HT-29 (cell line): ENCODE results near the gene FBLN1. TPM values are rescaled to one million over a fixed set of nuclear protein-coding genes. Genes with fewer than 3 reads are reported as not detected.
"Not testable (repeated sequence)": the region's sequence is repeated elsewhere in the genome, so short reads cannot be mapped to it uniquely, and the experiment has no call there.

Source experiments
- DNase-seq: peaks from one replicate; pipeline ENCODE4 v3.0.0-alpha.2; 2015; ENCODE audit warnings: low spot score
- total RNA-seq: library from RNA; depleted of rRNA; stranded (reverse); fragments of >200 nt; shearing (Covaris generic); gene quantifications from 2 replicates; pipeline ENCODE4 v1.2.3, GENCODE V29; 2014

Gene FBLN1
- total RNA-seq, 1 experiment from 2014 or later: 0.43 TPM

- no peak for DNase-seq
Measured at GRCh38 chr22:45602004-45602733, 99.5 kb downstream of the FBLN1 start.

- no peak for DNase-seq
Measured at GRCh38 chr22:45602824-45603595, 100.3 kb downstream of the FBLN1 start.

GRCh38 chr22:45603619-45604018 lies 100.9 kb downstream of the FBLN1 start:
- no peak for DNase-seq

GRCh38 chr22:45608045-45608444 lies 105.4 kb downstream of the FBLN1 start:
- DNase-seq: not testable (repeated sequence)

- no peak for DNase-seq
Measured at GRCh38 chr22:45608763-45609180, 106.1 kb downstream of the FBLN1 start.

DNA sequence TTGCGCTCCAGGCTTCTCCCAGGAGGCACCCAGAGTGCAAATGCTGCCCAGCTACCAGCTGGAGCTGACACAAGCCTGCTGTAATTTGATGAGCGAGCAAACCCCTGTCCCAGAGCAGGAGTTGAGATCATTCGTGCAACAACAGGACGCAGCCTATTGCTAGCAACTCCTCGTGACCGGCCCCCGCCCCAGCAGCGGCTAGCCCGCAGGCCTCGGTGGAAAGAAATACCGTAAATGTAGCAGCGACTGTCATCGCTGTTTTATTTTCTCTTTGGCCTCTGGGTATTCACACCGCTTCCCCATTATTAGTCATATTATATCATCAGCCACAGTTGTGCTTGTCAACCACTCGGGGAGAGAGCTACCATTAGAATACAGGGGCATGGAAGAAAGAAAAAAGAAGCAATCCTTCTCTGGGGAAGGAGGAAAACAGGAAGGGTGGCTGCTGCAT lies 109.8 kb downstream of the FBLN1 start:
- DNase-seq: no peak

DNA sequence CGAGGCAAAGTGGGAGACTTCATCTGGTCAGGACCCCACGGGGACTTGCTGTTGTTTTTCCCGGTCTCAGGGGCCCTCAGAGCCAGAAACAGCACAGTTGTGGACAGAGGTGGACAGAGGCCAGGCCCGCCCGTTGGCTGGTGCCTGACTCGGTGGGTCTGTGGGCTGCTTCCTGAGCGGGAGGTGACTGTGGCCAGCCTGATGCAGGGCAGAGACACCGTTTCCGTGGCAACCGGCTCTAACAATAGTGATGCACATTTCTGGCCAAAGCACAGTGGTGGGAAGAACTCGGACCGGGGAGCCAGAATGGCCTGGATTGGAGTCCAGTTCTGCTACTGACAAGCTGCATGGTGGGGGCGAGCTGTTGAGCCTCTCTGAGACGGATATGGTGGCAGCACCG lies 110.3 kb downstream of the FBLN1 start:
- DNase-seq: no peak

- DNase-seq: no peak
Measured at GRCh38 chr22:45615364-45615763, 112.7 kb downstream of the FBLN1 start.

GRCh38 chr22:45616432-45616831 lies 113.7 kb downstream of the FBLN1 start:
- DNase-seq: no peak

DNA sequence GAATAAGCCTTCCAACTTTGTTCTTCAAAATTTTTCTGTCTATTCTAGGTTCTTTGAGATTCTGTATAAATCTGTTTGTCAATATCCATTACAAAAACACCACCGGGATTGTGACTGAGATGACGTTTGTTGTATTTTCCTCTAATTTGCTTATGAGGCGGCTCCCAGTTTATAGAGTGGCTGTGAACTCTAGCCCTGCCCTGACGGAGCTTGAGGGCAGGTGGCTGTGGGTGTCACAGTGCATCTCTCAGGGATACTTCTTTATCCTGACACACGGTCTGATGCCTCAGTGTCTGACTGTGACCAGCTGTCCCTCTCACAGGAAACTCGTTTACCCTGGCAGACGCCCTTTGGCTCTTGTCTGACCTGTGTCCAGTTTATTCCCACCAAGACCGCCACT lies 115.3 kb downstream of the FBLN1 start:
- DNase-seq: no peak

DNA sequence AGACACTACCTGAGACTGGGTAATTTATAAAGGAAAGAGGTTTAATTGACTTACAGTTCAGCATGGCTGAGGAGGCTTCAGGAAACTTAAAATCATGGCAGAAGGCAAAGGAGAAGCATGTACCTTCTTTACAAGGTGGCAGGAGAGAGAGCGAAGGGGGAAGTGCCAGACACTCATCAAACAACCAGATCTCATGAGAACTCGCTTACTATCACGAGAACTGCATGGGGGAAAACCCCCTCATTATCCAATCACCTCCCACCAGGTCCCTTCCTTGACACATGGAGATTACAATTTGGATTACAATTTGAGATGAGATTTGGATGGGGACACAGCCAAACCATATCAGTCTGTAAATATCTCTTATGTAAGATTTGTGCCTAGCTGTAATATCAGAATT lies 118.0 kb downstream of the FBLN1 start:
- no peak for DNase-seq

- DNase-seq: no peak
Measured at GRCh38 chr22:45621836-45622600, 119.3 kb downstream of the FBLN1 start.

DNA sequence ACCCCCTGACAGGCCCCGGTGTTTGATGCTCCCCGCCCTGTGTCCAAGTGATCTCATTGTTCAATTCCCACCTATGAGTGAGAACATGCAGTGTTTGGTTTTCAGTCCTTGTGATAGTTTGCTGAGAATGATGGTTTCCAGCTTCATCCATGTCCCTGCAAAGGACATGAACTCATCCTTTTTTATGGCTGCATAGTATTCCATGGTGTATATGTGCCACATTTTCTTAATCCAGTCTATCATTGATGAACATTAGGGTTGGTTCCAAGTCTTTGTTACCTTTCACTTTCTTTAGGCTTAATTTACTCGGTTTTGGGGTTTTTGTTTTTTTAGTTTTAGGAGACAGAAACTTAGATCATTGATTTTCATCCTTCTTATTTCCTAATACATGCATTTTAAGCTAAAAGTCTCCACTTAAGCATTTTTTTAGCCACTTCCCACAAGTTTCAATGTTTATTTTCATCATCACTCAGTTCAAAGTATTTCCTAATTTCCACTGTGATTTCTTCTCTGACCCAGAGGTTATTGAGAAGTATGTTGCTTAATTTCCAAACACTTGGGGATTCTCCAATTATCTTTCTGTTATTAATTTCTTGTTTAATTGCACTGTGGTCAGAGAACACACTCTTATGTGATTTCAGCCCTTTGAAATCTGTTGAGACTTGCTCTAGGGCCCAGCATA lies 120.9 kb downstream of the FBLN1 start:
- not testable (repeated sequence) for DNase-seq

- DNase-seq: peak; percentile 90
Measured at GRCh38 chr22:45626198-45626651, 123.5 kb downstream of the FBLN1 start.

DNA sequence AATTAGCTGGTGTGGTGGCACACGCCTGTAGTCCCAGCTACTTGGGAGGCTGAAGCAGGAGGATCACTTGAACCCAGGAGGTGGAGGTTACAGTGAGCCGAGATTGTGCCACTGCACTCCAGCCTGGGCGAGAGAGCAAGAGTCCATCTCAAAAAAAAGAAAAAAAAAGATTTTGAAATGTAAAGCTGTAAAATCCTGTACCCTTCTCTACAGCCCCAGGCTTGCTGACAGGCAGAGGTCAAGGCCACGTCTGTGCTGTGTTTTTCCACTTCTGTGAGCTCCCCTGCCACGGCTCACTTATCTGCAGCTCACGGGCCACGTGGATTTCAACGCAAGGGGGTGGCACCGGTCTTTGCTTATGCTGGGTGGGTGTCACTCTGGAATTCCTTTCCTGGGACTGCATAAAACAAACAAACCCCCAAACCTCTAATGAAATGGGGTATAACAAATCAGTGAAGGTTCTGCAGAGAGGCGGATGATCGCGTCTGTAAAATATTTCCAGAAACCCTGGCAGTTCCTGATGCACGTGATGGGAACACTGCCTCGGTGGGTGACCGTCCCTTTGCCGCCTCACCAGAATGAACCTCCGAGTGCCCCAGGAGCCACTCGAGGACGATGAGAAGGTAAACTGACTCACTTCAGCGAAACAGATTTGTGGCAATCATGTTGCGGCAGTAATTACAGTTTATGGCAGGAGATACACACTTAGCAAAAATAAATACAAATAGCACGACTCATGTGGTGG lies 125.0 kb downstream of the FBLN1 start:
- no peak for DNase-seq

GRCh38 chr22:45628515-45628914 lies 125.8 kb downstream of the FBLN1 start:
- DNase-seq: peak; percentile 44

DNA sequence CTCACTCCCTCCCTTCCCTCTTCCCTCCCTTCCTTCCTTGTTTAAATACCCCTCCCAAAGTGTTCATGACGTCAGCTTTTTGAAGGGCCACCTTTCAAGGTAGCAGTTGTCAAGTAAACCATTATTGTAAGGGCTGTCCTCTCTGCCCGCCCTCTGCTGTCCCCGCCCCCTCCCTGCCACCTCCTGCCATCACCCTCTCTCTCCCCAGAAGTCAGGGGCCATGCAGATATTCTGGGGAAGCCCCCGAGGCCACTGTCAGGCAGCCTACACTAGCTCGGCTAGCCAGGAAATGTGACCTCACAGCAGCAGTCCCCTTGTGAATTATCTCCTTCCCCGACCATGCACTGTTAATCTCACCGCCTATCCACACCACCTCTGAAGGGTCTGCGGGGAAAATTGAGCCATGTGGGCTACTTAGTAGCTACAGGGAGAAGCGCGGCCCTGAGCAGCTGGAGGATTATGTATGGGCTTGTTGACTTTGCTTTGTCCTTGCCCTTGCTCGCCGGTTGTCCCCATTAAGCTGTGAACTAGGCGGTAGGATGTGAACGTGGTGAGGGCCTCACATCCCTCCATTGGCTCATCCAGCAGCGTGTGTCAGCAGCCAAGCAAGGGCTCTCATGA lies 126.9 kb downstream of the FBLN1 start:
- peak; percentile 35 for DNase-seq

DNA sequence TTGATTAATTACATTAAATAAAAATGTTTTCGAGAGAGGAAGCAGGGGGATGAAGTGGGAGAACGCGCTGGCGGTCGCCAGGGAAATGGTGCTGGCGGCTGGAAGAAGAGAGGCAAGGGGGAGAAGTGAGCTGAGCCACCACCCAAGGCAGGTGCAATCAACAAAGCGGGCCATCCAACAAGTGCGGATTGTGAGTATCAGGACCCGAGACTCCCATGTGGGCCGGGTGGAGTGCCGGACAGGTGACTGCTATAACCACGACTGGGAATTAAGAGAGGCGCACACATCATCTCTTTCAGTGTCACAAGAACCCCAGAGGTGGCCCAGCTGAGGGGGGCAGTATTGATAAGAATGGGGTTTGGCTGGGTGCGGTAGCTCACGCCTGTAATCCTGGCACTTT lies 127.8 kb downstream of the FBLN1 start:
- no peak for DNase-seq

GRCh38 chr22:45631140-45631840 lies 128.6 kb downstream of the FBLN1 start:
- no peak for DNase-seq

DNA sequence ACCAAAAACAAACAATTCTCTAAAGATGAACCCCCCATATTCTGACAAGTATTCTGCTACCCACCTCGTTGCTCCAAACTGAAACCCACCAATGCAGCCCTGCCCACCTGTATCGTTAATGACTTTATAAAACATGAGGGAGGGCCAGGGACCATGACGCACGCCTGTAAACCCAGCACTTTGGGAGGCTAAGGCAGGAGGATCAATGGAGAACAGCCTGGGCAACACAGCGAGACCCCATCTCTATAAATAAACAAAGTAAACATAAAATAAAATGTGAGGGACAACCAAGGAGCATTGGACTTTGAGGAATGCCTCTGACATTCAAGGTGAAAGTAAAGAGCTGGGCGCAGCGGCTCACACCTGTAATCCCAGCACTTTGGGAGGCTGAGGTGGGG lies 129.2 kb downstream of the FBLN1 start:
- DNase-seq: no peak
